PC-9 (cell line): ENCODE results near the gene GNAI1. TPM values are rescaled to one million over a fixed set of nuclear protein-coding genes. Genes with fewer than 3 reads are reported as not detected.
"Not testable (repeated sequence)": the region's sequence is repeated elsewhere in the genome, so short reads cannot be mapped to it uniquely, and the experiment has no call there.

ENCODE experiments used
- BruUV-seq: library from RNA; stranded (reverse); fragments of 400-500 nt; replicated peaks from 2 replicates; lab custom pipeline; 2021; lab: Mats Ljungman, UMichigan
- CTCF ChIA-PET: fragments of 300-600 bp; sonication (Branson Sonifier 250); formaldehyde crosslinking; loops from one replicate; lab custom pipeline; 2022; ENCODE audit warnings: antibody characterized with exemption; lab: Charles Lee
- POLR2A ChIA-PET: fragments of 300-600 bp; sonication (Branson Sonifier 250); formaldehyde crosslinking; loops from one replicate; lab custom pipeline; 2022; ENCODE audit warnings: antibody characterized with exemption; ENCODE audit not compliant: unreplicated experiment; lab: Charles Lee
- DNase-seq, 2 experiments: peaks; one replicate each; pipeline versions ENCODE4 v3.0.0 to v3.0.0-alpha.2; 2015 to 2022; ENCODE audit warnings: mixed read lengths in 1 of 2
- H2AFZ ChIP-seq: fragments of 200-600 bp; sonication (generic); 2 replicates; pipeline ENCODE4 v1.8.1; 2017; ENCODE audit warnings: antibody characterized with exemption
- H3F3A ChIP-seq: fragments of 200-600 bp; sonication (generic); 2 replicates; pipeline ENCODE4 v1.8.1; 2017; ENCODE audit warnings: antibody characterized with exemption, mild to moderate bottlenecking, low read depth; ENCODE audit not compliant: insufficient read depth
- H3K27ac ChIP-seq: fragments of 200-600 bp; sonication (generic); 2 replicates; pipeline ENCODE4 v1.6.1; 2016; ENCODE audit warnings: mixed run types
- H3K27me3 ChIP-seq: fragments of 200-600 bp; sonication (generic); 2 replicates; pipeline ENCODE4 v1.6.1; 2016; ENCODE audit warnings: low read depth, mixed run types; ENCODE audit not compliant: insufficient read depth
- H3K36me3 ChIP-seq: fragments of 200-600 bp; sonication (generic); 2 replicates; pipeline ENCODE4 v1.6.1; 2016; ENCODE audit warnings: low read depth, mixed run types
- H3K4me1 ChIP-seq: fragments of 200-600 bp; sonication (generic); replicated peaks from 2 replicates; pipeline ENCODE4 v1.6.1; 2016; ENCODE audit warnings: mixed run types; ENCODE audit not compliant: insufficient read depth
- H3K4me2 ChIP-seq: fragments of 200-600 bp; sonication (generic); 2 replicates; pipeline ENCODE4 v1.6.1; 2017; ENCODE audit warnings: mixed run types
- H3K4me3 ChIP-seq: fragments of 200-600 bp; sonication (generic); 2 replicates; pipeline ENCODE4 v1.6.1; 2016; ENCODE audit warnings: mixed run types
- H3K79me2 ChIP-seq: fragments of 200-600 bp; sonication (generic); 2 replicates; pipeline ENCODE4 v1.6.1; 2017; ENCODE audit warnings: low read depth, mixed run types
- H3K9me2 ChIP-seq: fragments of 200-600 bp; sonication (generic); 2 replicates; pipeline ENCODE4 v1.8.1; 2017; ENCODE audit warnings: mild to moderate bottlenecking; ENCODE audit not compliant: insufficient read depth
- H3K9me3 ChIP-seq: fragments of 200-600 bp; sonication (generic); 2 replicates; pipeline ENCODE4 v1.8.1; 2016; ENCODE audit warnings: low read depth; ENCODE audit not compliant: insufficient read depth
- H4K20me1 ChIP-seq: fragments of 200-600 bp; sonication (generic); 2 replicates; pipeline ENCODE4 v1.8.1; 2017; ENCODE audit not compliant: insufficient read depth
- CTCF ChIP-seq: fragments of 200-600 bp; sonication (generic); conservative IDR thresholded peaks from 2 replicates; pipeline ENCODE4 v1.6.1; 2017; ENCODE audit warnings: mixed run types, antibody characterized with exemption, mild to moderate bottlenecking, moderate library complexity
- EZH2 ChIP-seq: fragments of 200-600 bp; sonication (generic); IDR thresholded peaks from 2 replicates; pipeline ENCODE4 v1.8.0; 2017; ENCODE audit warnings: antibody characterized with exemption, low read depth
- intact Hi-C: fragments of 100-400 bp; cut with micrococcal nuclease; formaldehyde crosslinking; loops from one replicate; pipeline ENCODE4 v1.10.0; 2022; ENCODE audit not compliant: unreplicated experiment
- total RNA-seq: library from RNA; stranded (reverse); gene quantifications from 2 replicates; pipeline ENCODE4 v1.2.3, GENCODE V29; 2021

GNAI1 gene
- total RNA-seq, 1 experiment from 2014 or later = 16.8 TPM

GRCh38 chr7:80153446-80153845 lies 18.8 kb downstream of the GNAI1 start:
- ChIA-PET POLR2A (interaction anchor here (0.6 to 0.7 kb wide), 2 partner anchors 128 to 389 kb away, joined by 3 to 6 read pairs; no protein-coding TSS in a partner anchor), CTCF (no interaction called here)
- TF ChIP-seq CTCF (no peak), EZH2 (no peak)
- no peak for DNase-seq
- intact Hi-C loops = no loop called here
- Histone ChIP-seq H3K79me2 (peaks cover 59% of the 10 kb centered on the region), H3K9me3 (no peaks in the 10 kb centered on the region; the same call in 1 of the 2 replicates), H3K36me3 (no peaks in the 10 kb centered on the region), H3K4me3 (no peak overlapping the region), H3K9me2 (no peaks in the 10 kb centered on the region), H3K4me2 (no peak overlapping the region), H3K27ac (no peak overlapping the region), H3K4me1 (peaks cover under 1% of the 10 kb centered on the region; the same call in 1 of the 2 replicates), H2AFZ (no peak overlapping the region), H3F3A (no peaks in the 10 kb centered on the region), H4K20me1 (no peaks in the 10 kb centered on the region; the same call in 1 of the 2 replicates), H3K27me3 (no peaks in the 10 kb centered on the region)
- no TSS peak for BruUV-seq

GRCh38 chr7:80154656-80155333 lies 20.2 kb downstream of the GNAI1 start:
- no peaks in the 10 kb centered on the region for H3K9me3 ChIP-seq
- H3K9me2 ChIP-seq = no peaks in the 10 kb centered on the region; the same call in 1 of the 2 replicates
- no peaks in the 10 kb centered on the region for H3K36me3 ChIP-seq
- intact Hi-C loops = no loop called here
- no peaks in the 10 kb centered on the region; the same call in 1 of the 2 replicates for H4K20me1 ChIP-seq
- H3K79me2 ChIP-seq = peaks cover 46% of the 10 kb centered on the region
- H3K4me1 ChIP-seq = no peaks in the 10 kb centered on the region
- ChIA-PET POLR2A (no interaction called here), CTCF (no interaction called here)
- DNase-seq = no peak
- no TSS peak for BruUV-seq
- H3K27ac ChIP-seq = no peak overlapping the region
- H3K27me3 ChIP-seq = no peaks in the 10 kb centered on the region
- no peak overlapping the region for H3K4me3 ChIP-seq
- no peak for TF ChIP-seq EZH2
- TF ChIP-seq CTCF = no peak
- H2AFZ ChIP-seq = no peak overlapping the region
- no peaks in the 10 kb centered on the region for H3F3A ChIP-seq
- H3K4me2 ChIP-seq = no peak overlapping the region

DNA sequence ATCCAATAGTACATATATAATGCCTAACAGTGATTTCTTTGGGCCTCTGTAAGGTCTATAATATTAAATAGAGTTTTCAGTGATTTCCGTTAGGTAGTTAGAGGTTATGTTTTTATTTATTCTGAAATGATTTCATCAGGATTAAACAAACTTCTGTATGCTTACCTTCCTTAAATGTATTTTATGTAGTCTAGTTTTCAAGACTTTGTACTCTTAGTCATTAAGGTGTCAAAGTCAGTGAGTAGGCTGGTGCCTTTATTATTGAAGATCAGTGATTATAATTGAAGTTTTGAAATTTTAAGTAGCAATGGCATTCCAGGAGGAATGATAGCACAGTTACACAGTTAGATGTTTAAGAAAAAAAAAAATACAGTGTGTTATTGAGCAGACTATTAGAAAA lies 20.7 kb downstream of the GNAI1 start:
- TF ChIP-seq CTCF (no peak), EZH2 (no peak)

GRCh38 chr7:80157770-80158169 lies 23.1 kb downstream of the GNAI1 start:
- H3K4me3 ChIP-seq, DNase-seq, H3K36me3 ChIP-seq, intact Hi-C loops, H3F3A ChIP-seq, H3K27me3 ChIP-seq, H3K9me2 ChIP-seq, H3K9me3 ChIP-seq, H4K20me1 ChIP-seq, H2AFZ ChIP-seq, H3K27ac ChIP-seq, CTCF ChIA-PET, H3K4me1 ChIP-seq, BruUV-seq, H3K4me2 ChIP-seq, POLR2A ChIA-PET: not testable (repeated sequence)
- peaks cover 32% of the 10 kb centered on the region for H3K79me2 ChIP-seq

More for the DNA sequence above, 20.7 kb downstream of the GNAI1 start:
- H3K4me3 ChIP-seq = no peak overlapping the region
- no peak for DNase-seq
- no peaks in the 10 kb centered on the region for H3K36me3 ChIP-seq
- intact Hi-C loops = no loop called here
- no peaks in the 10 kb centered on the region for H3K4me1 ChIP-seq
- no peak overlapping the region for H3K4me2 ChIP-seq
- no peaks in the 10 kb centered on the region; the same call in 1 of the 2 replicates for H3K9me2 ChIP-seq
- no peaks in the 10 kb centered on the region for H3K27me3 ChIP-seq
- CTCF ChIA-PET = no interaction called here
- H3K27ac ChIP-seq = no peak overlapping the region
- H3K9me3 ChIP-seq = no peaks in the 10 kb centered on the region
- H3K79me2 ChIP-seq = peaks cover 42% of the 10 kb centered on the region
- H4K20me1 ChIP-seq = no peaks in the 10 kb centered on the region; the same call in 1 of the 2 replicates
- POLR2A ChIA-PET = no interaction called here
- BruUV-seq = no TSS peak
- no peaks in the 10 kb centered on the region for H3F3A ChIP-seq
- no peak overlapping the region for H2AFZ ChIP-seq
